HG03039 (cell line): ENCODE data around the gene RSPO4.

ENCODE experiments used
- ATAC-seq: cut with Tn5 transposase; IDR thresholded peaks from one replicate; pipeline ENCODE4 v1.9.1; 2021; ENCODE audit warnings: mild to moderate bottlenecking, moderate library complexity; ENCODE audit not compliant: unreplicated experiment

RSPO4 gene

DNA sequence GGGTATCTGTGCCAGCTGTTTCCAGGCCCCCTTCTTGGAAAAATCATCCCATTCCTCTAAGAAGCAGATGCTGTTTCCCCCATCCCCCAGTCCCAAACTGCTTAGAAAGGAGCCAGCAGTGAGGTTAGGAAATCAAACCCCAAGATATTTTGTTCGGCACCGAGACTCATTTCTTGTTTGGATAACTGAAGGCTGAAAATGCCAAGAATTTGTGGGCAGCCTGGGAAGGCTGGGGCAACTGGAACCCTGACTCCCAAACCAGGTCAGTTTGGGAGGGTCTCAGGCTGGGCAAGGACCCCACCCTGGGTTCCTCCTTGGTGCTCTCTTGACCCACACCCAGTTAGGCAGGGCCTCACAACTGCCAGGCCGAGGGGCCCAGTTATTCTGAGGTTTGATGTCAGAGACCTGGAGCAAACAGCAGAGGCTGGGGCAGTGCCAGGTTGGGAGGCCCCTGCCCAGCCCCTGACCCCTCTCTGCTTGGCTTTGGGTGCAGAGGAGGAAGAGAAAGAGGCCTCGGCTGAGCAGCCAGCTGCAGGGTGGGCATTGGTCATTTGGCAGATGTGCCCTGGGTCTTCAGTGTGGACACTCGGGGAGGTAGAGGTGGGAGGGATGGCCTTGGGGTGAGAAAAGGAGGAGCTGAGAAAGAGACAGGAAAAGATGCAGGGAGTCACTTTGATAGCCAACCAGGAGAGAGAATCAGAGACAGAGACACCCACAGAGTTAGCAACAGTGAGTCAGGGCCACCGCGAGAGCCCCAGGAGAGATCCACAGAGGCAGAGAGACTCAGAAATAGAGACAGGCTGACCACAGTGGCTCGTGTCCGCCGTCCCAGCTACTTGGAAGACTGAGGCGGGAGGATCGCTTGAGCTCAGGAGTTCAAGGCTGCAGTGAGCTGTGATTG, 91.0 kb downstream of the RSPO4 start:
- no peak for ATAC-seq

GRCh38 chr20:910132-910869, 91.8 kb downstream of the RSPO4 start:
- no peak for ATAC-seq

DNA sequence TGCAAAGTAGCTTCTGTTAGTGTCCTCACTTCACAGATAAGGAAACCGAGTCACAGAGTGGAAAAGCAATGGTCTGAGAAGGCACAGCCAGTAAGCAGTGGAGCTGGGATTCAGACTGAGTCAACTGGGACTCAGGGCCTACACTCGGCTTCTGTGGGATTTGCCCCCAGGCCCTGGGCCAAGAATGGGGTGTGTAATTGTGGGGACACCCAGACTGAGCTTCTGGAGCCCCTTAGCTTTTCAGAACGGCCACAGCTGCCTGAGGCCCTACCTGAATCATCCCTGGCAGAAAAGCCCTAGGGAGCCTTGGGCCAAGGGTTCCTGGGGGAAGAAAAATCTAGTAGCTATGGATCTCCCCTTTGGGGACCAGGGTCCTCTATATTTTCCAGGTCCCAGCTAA, 92.5 kb downstream of the RSPO4 start:
- no peak for ATAC-seq
